Measurements from ENCODE around the gene EPHA7. TPM values are rescaled to one million over a fixed set of nuclear protein-coding genes. Genes with fewer than 3 reads are reported as not detected.

EPHA7 gene
- total RNA-seq, 4 donors from 2014 or later, result under 0.01 to 0.39 (median 0.21) TPM

DNA sequence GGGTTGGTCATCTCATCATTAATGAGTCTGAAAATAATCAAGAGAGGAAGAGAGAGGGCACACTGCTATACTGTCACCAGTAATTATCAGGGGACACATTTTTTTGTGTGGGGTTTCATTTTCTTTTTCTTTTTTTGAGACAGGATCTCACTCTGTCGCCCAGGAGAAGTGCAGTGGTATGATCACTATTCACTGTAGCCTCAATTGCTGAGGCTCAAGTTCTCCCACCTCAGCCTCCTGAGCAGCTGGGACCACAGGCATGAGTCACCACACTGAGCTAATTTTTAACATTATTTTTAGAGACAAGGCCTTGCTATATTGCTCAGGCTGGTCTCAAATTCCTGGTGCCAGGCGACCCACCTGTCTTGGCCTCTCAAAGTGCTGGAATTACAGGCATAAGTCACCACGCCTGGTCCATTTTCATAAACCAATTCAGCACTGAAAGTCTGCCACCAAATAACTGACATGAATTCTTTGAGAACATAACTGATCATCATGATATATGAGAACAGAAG is 43.3 kb downstream of the EPHA7 start:
- no peak overlapping the region for H3K27ac ChIP-seq
- no peaks in the 10 kb centered on the region for H3K9me3 ChIP-seq
- WGBS, 2 donors, result 75 to 95% methylated on average over 3 of the region's 3 CpGs
- H3K4me1 ChIP-seq, result no peaks in the 10 kb centered on the region
- no peak for DNase-seq
- no peaks in the 10 kb centered on the region for H3K36me3 ChIP-seq
- no peak overlapping the region for H3K4me3 ChIP-seq (replicated peaks in 1 of 3)
- TF ChIP-seq POLR2A (IDR thresholded peaks at IDR 0.05), result no peak
- TF ChIP-seq CTCF (IDR thresholded peaks at IDR 0.05), result no peak
- intact Hi-C loops (cut with DNase I), result no loop called here
- H3K27me3 ChIP-seq, result no peaks in the 10 kb centered on the region

GRCh38 chr6:93373445-93373844 is 45.9 kb downstream of the EPHA7 start:
- no peaks in the 10 kb centered on the region for H3K9me3 ChIP-seq
- intact Hi-C loops (cut with DNase I), result no loop called here
- H3K27ac ChIP-seq, result no peak overlapping the region
- 93 to 94% methylated on average over 2 of the region's 2 CpGs for WGBS, 2 donors
- no peak for DNase-seq
- no peaks in the 10 kb centered on the region for H3K27me3 ChIP-seq
- H3K36me3 ChIP-seq, result no peaks in the 10 kb centered on the region
- H3K4me1 ChIP-seq, result no peaks in the 10 kb centered on the region
- no peak overlapping the region for H3K4me3 ChIP-seq (replicated peaks in 1 of 3)
- TF ChIP-seq CTCF (IDR thresholded peaks at IDR 0.05) (no peak), POLR2A (IDR thresholded peaks at IDR 0.05) (no peak)

DNA sequence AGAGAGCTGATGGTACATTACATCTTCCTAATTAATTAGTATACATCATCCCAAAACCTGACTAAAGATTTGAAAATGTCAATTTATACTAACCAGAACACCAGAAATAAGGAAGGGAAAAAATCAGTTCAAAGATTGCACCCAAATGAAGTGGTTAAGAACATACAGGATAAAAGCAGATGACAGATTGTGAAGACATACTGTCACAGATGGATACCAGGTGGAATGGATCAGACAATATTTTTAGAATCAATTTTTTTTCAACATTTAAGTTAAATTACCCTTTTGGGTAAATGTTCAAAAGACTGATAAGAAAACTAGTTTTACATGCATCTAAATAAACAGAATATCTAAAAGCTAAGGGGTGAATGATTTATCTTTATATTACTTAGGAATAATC is 47.6 kb downstream of the EPHA7 start:
- Histone ChIP-seq H3K27me3 (no peaks in the 10 kb centered on the region), H3K4me3 (replicated peaks in 1 of 3) (no peak overlapping the region), H3K4me1 (no peaks in the 10 kb centered on the region), H3K27ac (no peak overlapping the region), H3K9me3 (no peaks in the 10 kb centered on the region), H3K36me3 (no peaks in the 10 kb centered on the region)
- no peak for DNase-seq
- TF ChIP-seq POLR2A (IDR thresholded peaks at IDR 0.05) (no peak), CTCF (IDR thresholded peaks at IDR 0.05) (no peak)
- intact Hi-C loops (cut with DNase I), result no loop called here

DNA sequence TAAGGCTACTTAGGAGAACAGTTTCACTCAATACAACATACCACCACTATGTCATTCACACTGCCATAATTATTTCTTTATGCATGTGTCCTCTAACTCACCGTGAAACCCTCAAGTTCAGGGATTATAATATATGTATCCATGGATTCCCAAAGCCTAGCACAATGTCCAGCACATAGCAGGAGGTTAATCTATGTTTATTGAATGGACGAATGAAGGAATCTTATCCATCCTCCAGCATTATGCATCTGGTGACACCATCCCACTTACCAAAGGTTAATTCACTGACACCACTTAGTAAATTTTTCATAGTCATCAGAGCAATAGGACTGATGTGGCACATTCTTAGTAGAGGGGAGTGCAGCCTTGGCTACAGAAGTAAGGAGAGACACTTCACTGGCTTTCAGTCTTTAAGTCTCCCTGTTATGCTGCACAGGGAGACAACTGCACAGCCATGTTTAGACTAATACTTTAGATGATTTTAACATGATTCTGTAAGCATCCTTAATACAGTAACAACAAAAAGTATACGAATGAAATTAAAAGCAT is 49.7 kb downstream of the EPHA7 start:
- TF ChIP-seq CTCF (IDR thresholded peaks at IDR 0.05) (no peak), POLR2A (IDR thresholded peaks at IDR 0.05) (no peak)
- H3K27ac ChIP-seq, result no peak overlapping the region
- H3K9me3 ChIP-seq, result no peaks in the 10 kb centered on the region
- no peaks in the 10 kb centered on the region for H3K4me1 ChIP-seq
- no peaks in the 10 kb centered on the region for H3K27me3 ChIP-seq
- 84 to 92% methylated on average over 3 of the region's 3 CpGs for WGBS, 2 donors
- no peak overlapping the region for H3K4me3 ChIP-seq (replicated peaks in 1 of 3)
- H3K36me3 ChIP-seq, result no peaks in the 10 kb centered on the region
- no peak for DNase-seq
- intact Hi-C loops (cut with DNase I), result no loop called here

DNA sequence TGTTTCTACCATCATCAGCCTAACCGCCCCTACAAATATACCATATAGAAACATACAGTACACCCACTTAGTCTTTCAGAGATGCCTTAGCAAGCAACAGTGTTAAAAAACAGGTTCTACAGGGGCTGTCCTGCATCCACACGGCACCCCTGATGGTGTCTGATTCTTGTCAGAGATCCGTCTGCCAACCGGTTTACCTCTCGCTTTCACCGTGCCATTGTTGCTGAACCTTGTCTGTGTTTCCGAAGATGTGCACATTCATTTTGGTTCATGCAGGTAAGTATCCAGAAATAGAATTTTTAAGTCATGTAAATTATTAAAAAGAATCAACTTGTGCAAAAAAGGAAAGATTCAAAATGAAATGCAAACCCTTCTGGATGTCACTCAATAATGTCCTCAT is 52.9 kb downstream of the EPHA7 start:
- TF ChIP-seq CTCF (IDR thresholded peaks at IDR 0.05), result no peak
- no peak for TF ChIP-seq POLR2A (IDR thresholded peaks at IDR 0.05)
- H3K4me1 ChIP-seq, result no peaks in the 10 kb centered on the region
- no peak overlapping the region for H3K4me3 ChIP-seq (replicated peaks in 1 of 3)
- H3K27me3 ChIP-seq, result no peaks in the 10 kb centered on the region
- intact Hi-C loops (cut with DNase I), result no loop called here
- no peaks in the 10 kb centered on the region for H3K36me3 ChIP-seq
- no peak overlapping the region for H3K27ac ChIP-seq
- no peaks in the 10 kb centered on the region for H3K9me3 ChIP-seq
- WGBS, 2 donors, result 93 to 95% methylated on average over 7 of the region's 7 CpGs
- no peak for DNase-seq

All from thyroid gland (tissue), 4 donors.